CD14-positive monocyte (primary cell): ENCODE measurements around the gene JUP. TPM values are rescaled to one million over a fixed set of nuclear protein-coding genes. Genes with fewer than 3 reads are reported as not detected.
"Not testable (repeated sequence)": the region's sequence is repeated elsewhere in the genome, so short reads cannot be mapped to it uniquely, and the experiment has no call there.

Source experiments
- DNase-seq, 3 donors: peaks; one replicate each; pipeline ENCODE4 v3.0.0-alpha.2; 2011 to 2022
- H2AFZ ChIP-seq: 2 replicates; pipeline ENCODE4 v1.6.0; 2012; ENCODE audit warnings: mild to moderate bottlenecking, low read depth, low read length, inconsistent platforms; ENCODE audit not compliant: insufficient read depth, poor library complexity, severe bottlenecking
- H3K27ac ChIP-seq, 2 donors: 1 replicate in 1 of 2; 2 replicates in 1 of 2; pipeline ENCODE4 v1.5.1; 2012 to 2013; ENCODE audit warnings: low read length in 2 of 2, control low read depth in 1 of 2, inconsistent platforms in 1 of 2, low read depth in 1 of 2, mild to moderate bottlenecking in 1 of 2
- H3K27me3 ChIP-seq, 2 donors: one replicate each; pipeline versions ENCODE4 v1.6.0 to v1.6.1; 2011 to 2013; ENCODE audit warnings: low read length in 2 of 2; ENCODE audit not compliant: control insufficient read depth in 2 of 2, insufficient read depth in 2 of 2
- H3K36me3 ChIP-seq, 2 donors: replicated peaks in 1 of 2; 1 replicate in 1 of 2; 2 replicates in 1 of 2; pipeline versions ENCODE4 v1.5.1 to v1.6.1; 2012 to 2013; ENCODE audit warnings: low read length in 2 of 2, control low read depth in 1 of 2, inconsistent platforms in 1 of 2, mild to moderate bottlenecking in 1 of 2; ENCODE audit not compliant: insufficient read depth in 2 of 2, control insufficient read depth in 1 of 2
- H3K4me1 ChIP-seq, 2 donors: 1 replicate in 1 of 2; 2 replicates in 1 of 2; pipeline versions ENCODE4 v1.5.1 to v1.6.1; 2012 to 2013; ENCODE audit warnings: low read length in 2 of 2, control low read depth in 1 of 2, inconsistent platforms in 1 of 2, mild to moderate bottlenecking in 1 of 2, moderate library complexity in 1 of 2; ENCODE audit not compliant: insufficient read depth in 2 of 2, control insufficient read depth in 1 of 2
- H3K4me2 ChIP-seq: replicated peaks from 2 replicates; pipeline ENCODE3; 2012; ENCODE audit warnings: low read length, moderate library complexity, mild to moderate bottlenecking; ENCODE audit not compliant: poor library complexity, severe bottlenecking; ENCODE audit errors: extremely low read depth
- H3K4me3 ChIP-seq, 3 experiments: fragments of 200-600 bp in 1 of 3; sonication (generic) in 1 of 3; replicated peaks in 1 of 3; 1 replicate in 2 of 3; 2 replicates in 1 of 3; pipeline ENCODE4 v1.5.1; 2011 to 2013; ENCODE audit warnings: low read length in 3 of 3, mild to moderate bottlenecking in 3 of 3, control low read depth in 2 of 3, low read depth in 2 of 3, inconsistent platforms in 1 of 3, moderate library complexity in 1 of 3
- H3K79me2 ChIP-seq: 2 replicates; pipeline ENCODE4 v1.6.0; 2012; ENCODE audit warnings: mild to moderate bottlenecking, control low read depth, inconsistent platforms, low read length, moderate library complexity; ENCODE audit not compliant: insufficient read depth
- H3K9ac ChIP-seq: 2 replicates; pipeline ENCODE4 v1.6.0; 2017; ENCODE audit warnings: low read length, mild to moderate bottlenecking; ENCODE audit not compliant: insufficient read depth, poor library complexity, severe bottlenecking
- H3K9me3 ChIP-seq, 2 donors: replicated peaks in 1 of 2; 1 replicate in 1 of 2; 2 replicates in 1 of 2; pipeline versions ENCODE4 v1.5.1 to v1.6.1; 2012 to 2013; ENCODE audit warnings: low read length in 2 of 2, control low read depth in 1 of 2; ENCODE audit not compliant: control insufficient read depth in 1 of 2, insufficient read depth in 1 of 2
- H4K20me1 ChIP-seq: 2 replicates; pipeline ENCODE4 v1.6.0; 2012; ENCODE audit warnings: mild to moderate bottlenecking, low read length, control low read depth, moderate library complexity; ENCODE audit not compliant: insufficient read depth
- H3K27ac Mint-ChIP-seq, 7 donors: one replicate each; pipeline ENCODE4 v1.8.0; 2020; ENCODE audit warnings: mild to moderate bottlenecking in 7 of 7, mixed read lengths in 7 of 7, moderate library complexity in 6 of 7, inconsistent platforms in 2 of 7
- H3K27me3 Mint-ChIP-seq, 3 donors: one replicate each; pipeline ENCODE4 v1.8.0; 2021 to 2022; ENCODE audit warnings: low read depth in 3 of 3, mild to moderate bottlenecking in 3 of 3, mixed read lengths in 3 of 3, moderate library complexity in 3 of 3, inconsistent platforms in 1 of 3
- H3K36me3 Mint-ChIP-seq, 2 donors: one replicate each; pipeline ENCODE4 v1.8.0; 2020; ENCODE audit warnings: mixed read lengths in 2 of 2, inconsistent platforms in 1 of 2, mild to moderate bottlenecking in 1 of 2
- H3K4me1 Mint-ChIP-seq: one replicate; pipeline ENCODE4 v1.8.0; 2020; ENCODE audit warnings: mild to moderate bottlenecking, mixed read lengths
- H3K4me3 Mint-ChIP-seq, 2 donors: one replicate each; pipeline ENCODE4 v1.8.0; 2020; ENCODE audit warnings: mild to moderate bottlenecking in 2 of 2, mixed read lengths in 2 of 2, moderate library complexity in 1 of 2
- H3K9me3 Mint-ChIP-seq, 7 donors: one replicate each; pipeline ENCODE4 v1.8.0; 2020 to 2022; ENCODE audit warnings: mixed read lengths in 7 of 7, mild to moderate bottlenecking in 6 of 7, moderate library complexity in 6 of 7, inconsistent platforms in 2 of 7
- CTCF ChIP-seq: fragments of 200-600 bp; IDR thresholded peaks from one replicate; pipeline ENCODE4 v1.8.0; 2022; ENCODE audit warnings: antibody characterized with exemption, mild to moderate bottlenecking
- WGBS: methylation state at CpG from one replicate; pipeline ENCODE4 v1.1.5; 2013; ENCODE audit warnings: missing lambda C conversion rate; ENCODE audit not compliant: insufficient coverage; 5-methylcytosine and 5-hydroxymethylcytosine counted together
- intact Hi-C, 2 donors: fragments of 100-400 bp; cut with micrococcal nuclease; formaldehyde crosslinking; loops; one replicate each; pipeline versions ENCODE4 v1.15.0 to v1.15.1; 2023
- polyA plus RNA-seq, 3 donors: library from polyadenylated mRNA; depleted of rRNA in 1 of 3; unstranded in 2 of 3; stranded (reverse) in 1 of 3; fragments of 300-500 nt in 2 of 3; fragments of >200 nt in 1 of 3; fragmentation: Illumina TruSeq in 2 of 3; gene quantifications; 1 replicate in 2 of 3; 2 replicates in 1 of 3; pipeline ENCODE4 v1.2.3, GENCODE V29; 2012 to 2021

The JUP gene
- polyA plus RNA-seq, 3 donors: 14.0 to 22.1 (median 15.4) TPM

DNA sequence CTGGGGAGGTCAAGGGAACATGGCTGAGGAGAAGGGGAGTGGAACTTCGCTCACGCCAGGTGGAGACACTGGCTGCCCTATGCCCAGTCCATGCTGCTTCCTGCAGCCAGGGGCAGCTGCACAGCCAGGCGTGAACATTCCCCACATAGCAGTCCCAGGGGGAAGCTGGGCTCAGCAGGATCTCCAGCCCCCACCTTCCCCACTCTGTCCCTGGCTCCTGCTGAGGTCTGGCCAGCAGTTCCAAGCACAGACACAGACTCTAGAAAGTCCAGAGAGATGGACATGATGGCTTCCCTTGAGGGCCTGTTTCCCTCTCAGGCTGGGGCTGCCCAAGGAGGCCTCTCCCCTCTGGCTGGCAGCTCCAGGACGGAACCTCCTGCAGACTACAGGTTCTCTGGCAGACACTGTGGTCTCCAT, 9.3 kb downstream of the JUP start:
- intact Hi-C loops: no loop called here
- DNase-seq: no peak
- Mint-ChIP-seq H3K27ac (no peak overlapping the region), H3K4me1 (peaks cover 31% of the 10 kb centered on the region), H3K4me3 (no peak overlapping the region), H3K9me3 (peaks cover 0 to 2% (median 0%) of the 10 kb centered on the region in 7 donors), H3K27me3 (peaks cover 3 to 9% (median 9%) of the 10 kb centered on the region in 3 donors), H3K36me3 (peaks cover 0 to 5% of the 10 kb centered on the region in 2 donors)
- no peak overlapping the region for H3K9ac ChIP-seq
- H3K79me2 ChIP-seq: no peaks in the 10 kb centered on the region
- no peak overlapping the region for H3K4me2 ChIP-seq
- H3K27me3 ChIP-seq: no peaks in the 10 kb centered on the region
- TF ChIP-seq CTCF: no peak
- H3K4me3 ChIP-seq: no peak overlapping the region
- peaks cover 59% of the 10 kb centered on the region for H4K20me1 ChIP-seq
- no peak overlapping the region for H3K27ac ChIP-seq
- H3K4me1 ChIP-seq: peaks cover 31 to 34% of the 10 kb centered on the region in 2 donors
- peak overlapping the region; percentile 8 for H2AFZ ChIP-seq
- peaks cover 0 to 20% of the 10 kb centered on the region in 2 donors for H3K36me3 ChIP-seq
- no peaks in the 10 kb centered on the region for H3K9me3 ChIP-seq
- 57% methylated on average over 4 of the region's 4 CpGs for WGBS

- not testable (repeated sequence) for H3K4me3 ChIP-seq
- H3K27ac Mint-ChIP-seq: peak overlapping the region in 1 of 7 donors; percentile 41
These were observed 10.1 kb downstream of the JUP start for GRCh38 chr17:41776262-41776900.

More at GRCh38 chr17:41776262-41776900, 10.1 kb downstream of the JUP start:
- H3K27ac ChIP-seq, H3K4me3 Mint-ChIP-seq, H3K9ac ChIP-seq, H3K79me2 ChIP-seq, H3K9me3 Mint-ChIP-seq, H3K9me3 ChIP-seq, intact Hi-C loops, H3K27me3 Mint-ChIP-seq, H3K27me3 ChIP-seq, H3K36me3 Mint-ChIP-seq, H2AFZ ChIP-seq, H3K4me2 ChIP-seq, DNase-seq: not testable (repeated sequence)
- H3K4me1 ChIP-seq: peaks cover 26% of the 10 kb centered on the region in 2 donors
- peaks cover 23% of the 10 kb centered on the region for H3K4me1 Mint-ChIP-seq
- peaks cover 56% of the 10 kb centered on the region for H4K20me1 ChIP-seq
- peaks cover 3 to 28% of the 10 kb centered on the region in 2 donors for H3K36me3 ChIP-seq
- WGBS: 88% methylated on average over 7 of the region's 14 CpGs
